B cell (primary cell): ENCODE measurements around the gene ADGRA3. TPM values are rescaled to one million over a fixed set of nuclear protein-coding genes. Genes with fewer than 3 reads are reported as not detected.

ENCODE experiments used
- ATAC-seq: fragments of 200-7000 bp; cut with Tn5 transposase; one replicate; pipeline ENCODE4 v1.10.0; 2021; ENCODE audit warnings: low read depth, mild to moderate bottlenecking, moderate number of reproducible peaks, moderate library complexity
- CTCF ChIA-PET: fragments of 350-600 bp; sonication (Branson Sonifier 250); formaldehyde crosslinking; loops from one replicate; lab custom pipeline; 2021; ENCODE audit warnings: antibody characterized with exemption, inconsistent platforms; lab: Charles Lee
- POLR2A ChIA-PET: fragments of 350-600 bp; sonication (Branson Sonifier 250); formaldehyde crosslinking; loops from one replicate; lab custom pipeline; 2021; ENCODE audit warnings: antibody characterized with exemption; lab: Charles Lee
- DNase-seq: peaks from one replicate; pipeline ENCODE4 v3.0.0; 2013
- H2AFZ ChIP-seq: 2 replicates; pipeline ENCODE4 v1.6.1; 2012; ENCODE audit warnings: mild to moderate bottlenecking, low read depth, low read length; ENCODE audit not compliant: insufficient read depth, poor library complexity, severe bottlenecking
- H3K27ac ChIP-seq, 2 donors: 1 replicate in 1 of 2; 2 replicates in 1 of 2; pipeline ENCODE4 v1.5.1; 2012 to 2013; ENCODE audit warnings: low read length in 2 of 2, mild to moderate bottlenecking in 2 of 2, moderate library complexity in 1 of 2
- H3K27me3 ChIP-seq, 4 experiments: fragments of 200-600 bp in 1 of 4; sonication (generic) in 1 of 4; replicated peaks in 1 of 4; 1 replicate in 2 of 4; 2 replicates in 2 of 4; pipeline versions ENCODE4 v1.6.1 to v1.7.0; 2013 to 2016; ENCODE audit warnings: low read length in 3 of 4, mild to moderate bottlenecking in 2 of 4, mixed read lengths in 1 of 4, moderate library complexity in 1 of 4; ENCODE audit not compliant: insufficient read depth in 4 of 4, control insufficient read depth in 3 of 4; ENCODE audit errors: control extremely low read depth in 1 of 4
- H3K36me3 ChIP-seq, 2 experiments: replicated peaks in 1 of 2; 1 replicate in 1 of 2; 2 replicates in 1 of 2; pipeline versions ENCODE4 v1.6.1 to v1.7.1; 2013; ENCODE audit warnings: low read length in 1 of 2; ENCODE audit not compliant: insufficient read depth in 2 of 2, control insufficient read depth in 1 of 2; ENCODE audit errors: control extremely low read depth in 1 of 2, extremely low read depth in 1 of 2
- H3K4me1 ChIP-seq, 2 donors: fragments of 200-600 bp in 1 of 2; sonication (generic) in 1 of 2; 1 replicate in 1 of 2; 2 replicates in 1 of 2; pipeline versions ENCODE4 v1.5.1 to v1.6.1; 2013 to 2017; ENCODE audit warnings: low read length in 2 of 2; ENCODE audit not compliant: control insufficient read depth in 2 of 2, insufficient read depth in 2 of 2
- H3K4me2 ChIP-seq: replicated peaks from 2 replicates; pipeline ENCODE3; 2012; ENCODE audit warnings: mild to moderate bottlenecking, low read depth, low read length; ENCODE audit not compliant: poor library complexity, severe bottlenecking
- H3K4me3 ChIP-seq, 5 experiments: fragments of 200-600 bp in 1 of 5; sonication (generic) in 1 of 5; 1 replicate in 3 of 5; 2 replicates in 2 of 5; pipeline versions ENCODE4 v1.5.1 to v1.7.0; 2011 to 2016; ENCODE audit warnings: low read length in 4 of 5, mild to moderate bottlenecking in 4 of 5, low read depth in 2 of 5, control low read depth in 1 of 5, moderate library complexity in 1 of 5; ENCODE audit not compliant: insufficient read depth in 1 of 5; ENCODE audit errors: control extremely low read depth in 1 of 5, extremely low read depth in 1 of 5
- H3K79me2 ChIP-seq: fragments of 200-600 bp; sonication (generic); one replicate; pipeline ENCODE4 v1.6.0; 2016; ENCODE audit warnings: low read length; ENCODE audit not compliant: control insufficient read depth, insufficient read depth
- H3K9ac ChIP-seq: fragments of 200-600 bp; sonication (generic); 2 replicates; pipeline ENCODE4 v1.6.1; 2017; ENCODE audit warnings: mild to moderate bottlenecking, low read length, moderate library complexity
- H3K9me3 ChIP-seq, 3 donors: one replicate each; pipeline versions ENCODE4 v1.6.1 to v1.7.1; 2013; ENCODE audit warnings: low read length in 2 of 3; ENCODE audit not compliant: control insufficient read depth in 2 of 3, insufficient read depth in 1 of 3; ENCODE audit errors: control extremely low read depth in 1 of 3
- H4K20me1 ChIP-seq: 2 replicates; pipeline ENCODE4 v1.6.0; 2012; ENCODE audit warnings: mild to moderate bottlenecking, low read length; ENCODE audit not compliant: insufficient read depth, control insufficient read depth, poor library complexity, severe bottlenecking
- H3K27ac Mint-ChIP-seq: one replicate; pipeline ENCODE4 v1.8.0; 2021; ENCODE audit warnings: mixed read lengths
- H3K27me3 Mint-ChIP-seq: one replicate; pipeline ENCODE4 v1.8.0; 2021; ENCODE audit warnings: mixed read lengths
- H3K4me1 Mint-ChIP-seq: one replicate; pipeline ENCODE4 v1.8.0; 2021; ENCODE audit warnings: mixed read lengths
- H3K4me3 Mint-ChIP-seq: one replicate; pipeline ENCODE4 v1.8.0; 2021; ENCODE audit warnings: mixed read lengths
- H3K9me3 Mint-ChIP-seq: one replicate; pipeline ENCODE4 v1.8.0; 2022; ENCODE audit warnings: mixed read lengths; ENCODE audit not compliant: insufficient read depth
- EZH2 ChIP-seq: IDR thresholded peaks from 2 replicates; pipeline ENCODE4 v1.6.1; 2012; ENCODE audit warnings: borderline replicate concordance, low read depth, mild to moderate bottlenecking, moderate library complexity, low read length; ENCODE audit not compliant: insufficient read depth, poor library complexity, severe bottlenecking
- WGBS: methylation state at CpG from one replicate; pipeline ENCODE4 v1.1.5; 2013; ENCODE audit warnings: missing lambda C conversion rate; ENCODE audit not compliant: insufficient coverage; 5-methylcytosine and 5-hydroxymethylcytosine counted together
- intact Hi-C: fragments of 100-400 bp; cut with micrococcal nuclease; formaldehyde crosslinking; loops from one replicate; pipeline ENCODE4 v1.10.0; 2022
- polyA plus RNA-seq: library from polyadenylated mRNA; depleted of rRNA; stranded (reverse); fragments of >200 nt; gene quantifications from 2 replicates; pipeline ENCODE4 v1.2.3, GENCODE V29; 2012
- total RNA-seq, 2 donors: library from RNA; stranded (reverse); fragments of 120-200 nt in 1 of 2; gene quantifications; 1 replicate in 1 of 2; 2 replicates in 1 of 2; pipeline versions ENCODE4 v1.2.3 to v1.2.4, GENCODE V29; 2013 to 2022
- TF ChIP-seq, protein P1 (sequence below): fragments of 200-600 bp; IDR thresholded peaks from one replicate; pipeline ENCODE4 v1.8.0; 2022; ENCODE audit warnings: antibody characterized with exemption, mild to moderate bottlenecking

Gene ADGRA3
- total and polyA plus RNA-seq, 2 donors (not counting 1 experiment from before 2014, with no cell fraction given) = 0.25 TPM; not detected in 1

DNA sequence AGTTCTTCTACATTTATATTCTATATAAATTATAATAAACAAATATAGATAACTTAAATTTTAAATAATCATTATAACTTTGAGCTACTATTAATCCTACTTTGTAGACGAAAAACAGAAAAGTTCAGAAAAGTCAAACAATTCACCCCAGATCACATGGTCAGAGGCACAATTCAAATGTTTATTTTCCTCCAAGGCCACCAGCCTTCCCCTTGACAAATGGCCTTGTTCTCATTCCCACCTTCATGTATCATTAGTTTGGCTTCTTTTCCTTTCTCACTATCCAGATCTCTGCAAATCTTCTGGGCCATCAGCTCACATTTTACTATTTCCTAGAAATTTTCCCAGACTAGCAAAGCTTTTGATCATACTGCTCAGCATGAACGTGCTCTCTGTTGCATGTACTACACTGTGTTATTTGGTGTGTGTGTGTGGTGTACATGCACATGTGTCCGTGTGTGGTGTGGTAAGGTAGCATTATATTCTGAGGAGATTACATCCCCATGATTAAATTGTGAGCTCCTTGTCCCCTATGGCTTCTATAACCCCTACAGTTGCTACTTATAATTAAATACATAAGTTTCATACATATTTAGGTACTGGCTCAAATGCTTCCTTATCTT is 61.5 kb downstream of the ADGRA3 start:
- H3K79me2 ChIP-seq = no peaks in the 10 kb centered on the region
- no peak for TF ChIP-seq EZH2
- TF ChIP-seq, protein P1, sequence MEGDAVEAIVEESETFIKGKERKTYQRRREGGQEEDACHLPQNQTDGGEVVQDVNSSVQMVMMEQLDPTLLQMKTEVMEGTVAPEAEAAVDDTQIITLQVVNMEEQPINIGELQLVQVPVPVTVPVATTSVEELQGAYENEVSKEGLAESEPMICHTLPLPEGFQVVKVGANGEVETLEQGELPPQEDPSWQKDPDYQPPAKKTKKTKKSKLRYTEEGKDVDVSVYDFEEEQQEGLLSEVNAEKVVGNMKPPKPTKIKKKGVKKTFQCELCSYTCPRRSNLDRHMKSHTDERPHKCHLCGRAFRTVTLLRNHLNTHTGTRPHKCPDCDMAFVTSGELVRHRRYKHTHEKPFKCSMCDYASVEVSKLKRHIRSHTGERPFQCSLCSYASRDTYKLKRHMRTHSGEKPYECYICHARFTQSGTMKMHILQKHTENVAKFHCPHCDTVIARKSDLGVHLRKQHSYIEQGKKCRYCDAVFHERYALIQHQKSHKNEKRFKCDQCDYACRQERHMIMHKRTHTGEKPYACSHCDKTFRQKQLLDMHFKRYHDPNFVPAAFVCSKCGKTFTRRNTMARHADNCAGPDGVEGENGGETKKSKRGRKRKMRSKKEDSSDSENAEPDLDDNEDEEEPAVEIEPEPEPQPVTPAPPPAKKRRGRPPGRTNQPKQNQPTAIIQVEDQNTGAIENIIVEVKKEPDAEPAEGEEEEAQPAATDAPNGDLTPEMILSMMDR = no peak
- CTCF ChIA-PET = interaction anchor here (0.6 kb wide), 1 partner anchor 65 kb away, joined by 3 read pairs; no protein-coding TSS in a partner anchor
- H3K36me3 ChIP-seq = no peaks in the 10 kb centered on the region
- ATAC-seq (no peak), DNase-seq (no peak)
- no peak overlapping the region for H2AFZ ChIP-seq
- no peaks in the 10 kb centered on the region for H3K4me1 Mint-ChIP-seq
- H3K4me3 Mint-ChIP-seq = no peak overlapping the region
- no peaks in the 10 kb centered on the region for H3K27me3 Mint-ChIP-seq
- H3K27ac Mint-ChIP-seq = no peak overlapping the region
- no peak overlapping the region for H3K4me3 ChIP-seq
- no peaks in the 10 kb centered on the region for H3K9me3 ChIP-seq
- 100% methylated on average over 1 of the region's 3 CpGs for WGBS
- no peaks in the 10 kb centered on the region for H3K9me3 Mint-ChIP-seq
- no peaks in the 10 kb centered on the region for H3K4me1 ChIP-seq
- no peaks in the 10 kb centered on the region for H3K27me3 ChIP-seq
- no peak overlapping the region for H3K4me2 ChIP-seq
- no peak overlapping the region for H3K27ac ChIP-seq
- H4K20me1 ChIP-seq = no peaks in the 10 kb centered on the region
- no peak overlapping the region for H3K9ac ChIP-seq
- intact Hi-C loops = no loop called here
- POLR2A ChIA-PET = no interaction called here

DNA sequence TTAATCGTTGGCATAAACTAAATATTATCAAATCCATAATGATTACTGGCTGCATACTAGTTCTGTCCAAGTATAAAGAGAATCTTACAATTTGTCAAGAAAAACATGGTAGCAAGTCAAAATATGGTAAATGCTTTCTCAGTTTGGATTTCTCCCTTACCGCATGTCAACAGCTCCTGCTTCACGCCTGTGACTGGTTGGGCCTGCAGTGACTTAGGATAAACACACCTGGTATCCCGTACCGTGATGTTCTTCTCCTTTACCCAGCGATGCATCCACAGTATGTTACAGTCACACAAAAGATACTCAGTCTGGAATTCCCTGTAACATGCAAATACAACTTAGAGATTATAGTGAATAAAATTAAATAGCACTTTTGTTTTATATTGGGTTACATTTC is 71.1 kb downstream of the ADGRA3 start:
- no peaks in the 10 kb centered on the region for H3K4me1 Mint-ChIP-seq
- Histone ChIP-seq H3K9me3 (no peaks in the 10 kb centered on the region), H3K4me1 (no peaks in the 10 kb centered on the region), H3K4me3 (no peak overlapping the region), H2AFZ (no peak overlapping the region), H3K27ac (no peak overlapping the region), H3K36me3 (no peaks in the 10 kb centered on the region), H3K4me2 (no peak overlapping the region), H3K27me3 (no peaks in the 10 kb centered on the region), H3K79me2 (no peaks in the 10 kb centered on the region), H4K20me1 (no peaks in the 10 kb centered on the region), H3K9ac (no peak overlapping the region)
- no peak overlapping the region for H3K27ac Mint-ChIP-seq
- no peaks in the 10 kb centered on the region for H3K9me3 Mint-ChIP-seq
- H3K27me3 Mint-ChIP-seq = no peaks in the 10 kb centered on the region
- ChIA-PET POLR2A (no interaction called here), CTCF (no interaction called here)
- no peak for TF ChIP-seq EZH2
- TF ChIP-seq, protein P1 = no peak
- intact Hi-C loops = no loop called here
- 100% methylated on average over 3 of the region's 6 CpGs for WGBS
- ATAC-seq (no peak), DNase-seq (no peak)
- no peak overlapping the region for H3K4me3 Mint-ChIP-seq
